GM23248 (cell line): Measurements from ENCODE around the gene LSR.

ENCODE experiments used
- EZH2 ChIP-seq: fragments of 200-600 bp; sonication (generic); IDR thresholded peaks from 2 replicates; pipeline ENCODE4 v1.6.1; 2018; ENCODE audit warnings: antibody characterized with exemption, mild to moderate bottlenecking; ENCODE audit not compliant: insufficient read depth, poor library complexity, severe bottlenecking
- EZH2phosphoT487 ChIP-seq: fragments of 200-600 bp; sonication (generic); IDR thresholded peaks from 2 replicates; pipeline ENCODE4 v1.6.1; 2018; ENCODE audit warnings: antibody characterized with exemption, moderate library complexity, mild to moderate bottlenecking, low read depth; ENCODE audit not compliant: insufficient read depth

GRCh38 chr19:35236638-35237400 is 12.0 kb upstream of the LSR start:
- TF ChIP-seq EZH2 = no peak
- no peak for TF ChIP-seq EZH2phosphoT487
